Brain microvascular endothelial cell (primary cell): ENCODE results near the gene TMEM238L.

Source experiments
- DNase-seq: peaks from one replicate; pipeline ENCODE4 v3.0.0-alpha.2; 2020
- H3K27ac ChIP-seq: fragments of 250-450 bp; sonication (Bioruptor Pico); 2 replicates; pipeline ENCODE4 v1.5.1; 2020; ENCODE audit warnings: mild to moderate bottlenecking, moderate library complexity
- H3K27me3 ChIP-seq: fragments of 250-450 bp; sonication (Bioruptor Pico); replicated peaks from 2 replicates; pipeline ENCODE4 v1.5.1; 2020; ENCODE audit warnings: mild to moderate bottlenecking
- H3K36me3 ChIP-seq: fragments of 250-450 bp; sonication (Bioruptor Pico); replicated peaks from 2 replicates; pipeline ENCODE4 v1.5.1; 2020; ENCODE audit warnings: mild to moderate bottlenecking
- H3K4me3 ChIP-seq: 2 replicates; pipeline ENCODE4 v1.5.1; 2011; ENCODE audit warnings: low read depth, mild to moderate bottlenecking, control low read depth, low read length, moderate library complexity
- CTCF ChIP-seq: IDR thresholded peaks from 2 replicates; pipeline ENCODE4 v1.5.1; 2011; ENCODE audit warnings: low read depth, mild to moderate bottlenecking, moderate library complexity, low read length, control low read depth, inconsistent platforms; ENCODE audit errors: missing control alignments
- in situ Hi-C: cut with HindIII; loops from 2 replicates; pipeline ENCODE4 v1.10.0; 2017; ENCODE audit warnings: low sequenced_read_pairs, low pct_ligation_motif_present

The TMEM238L gene

GRCh38 chr17:10827898-10828552 is 24.1 kb upstream of the TMEM238L start:
- Histone ChIP-seq H3K27ac (no peak overlapping the region), H3K4me3 (no peak overlapping the region), H3K36me3 (no peaks in the 10 kb centered on the region), H3K27me3 (no peaks in the 10 kb centered on the region)
- TF ChIP-seq CTCF: no peak
- in situ Hi-C loops: no loop called here
- DNase-seq: no peak

GRCh38 chr17:10824874-10825273 is 21.0 kb upstream of the TMEM238L start:
- in situ Hi-C loops: no loop called here

GRCh38 chr17:10821770-10822169 is 17.9 kb upstream of the TMEM238L start:
- H3K36me3 ChIP-seq: no peaks in the 10 kb centered on the region
- H3K27ac ChIP-seq: no peak overlapping the region
- no peaks in the 10 kb centered on the region for H3K27me3 ChIP-seq
- no peak for TF ChIP-seq CTCF
- no peak for DNase-seq
- no peak overlapping the region for H3K4me3 ChIP-seq
- in situ Hi-C loops: no loop called here

More at GRCh38 chr17:10824874-10825273, 21.0 kb upstream of the TMEM238L start:
- no peaks in the 10 kb centered on the region for H3K36me3 ChIP-seq
- no peak overlapping the region for H3K27ac ChIP-seq
- no peak overlapping the region for H3K4me3 ChIP-seq
- DNase-seq: no peak
- no peak for TF ChIP-seq CTCF
- H3K27me3 ChIP-seq: no peaks in the 10 kb centered on the region

- no peaks in the 10 kb centered on the region for H3K27me3 ChIP-seq
- no peaks in the 10 kb centered on the region for H3K36me3 ChIP-seq
- DNase-seq: no peak
- no peak overlapping the region for H3K4me3 ChIP-seq
- TF ChIP-seq CTCF: no peak
- no peak overlapping the region for H3K27ac ChIP-seq
- in situ Hi-C loops: no loop called here
These were observed 17.2 kb upstream of the TMEM238L start for GRCh38 chr17:10821054-10821453.

GRCh38 chr17:10815319-10815718 is 11.4 kb upstream of the TMEM238L start:
- Histone ChIP-seq H3K27ac (no peak overlapping the region), H3K36me3 (no peaks in the 10 kb centered on the region), H3K27me3 (no peaks in the 10 kb centered on the region), H3K4me3 (no peak overlapping the region)
- no peak for DNase-seq
- in situ Hi-C loops: no loop called here
- no peak for TF ChIP-seq CTCF

GRCh38 chr17:10814075-10814474 is 10.2 kb upstream of the TMEM238L start:
- in situ Hi-C loops: no loop called here
- TF ChIP-seq CTCF: no peak
- no peak overlapping the region for H3K27ac ChIP-seq

More at GRCh38 chr17:10814075-10814474, 10.2 kb upstream of the TMEM238L start:
- DNase-seq: no peak
- no peak overlapping the region for H3K4me3 ChIP-seq
- H3K27me3 ChIP-seq: no peaks in the 10 kb centered on the region
- H3K36me3 ChIP-seq: no peaks in the 10 kb centered on the region
